Measurements from ENCODE around the gene EMILIN2.

- TF ChIP-seq, protein P1, sequence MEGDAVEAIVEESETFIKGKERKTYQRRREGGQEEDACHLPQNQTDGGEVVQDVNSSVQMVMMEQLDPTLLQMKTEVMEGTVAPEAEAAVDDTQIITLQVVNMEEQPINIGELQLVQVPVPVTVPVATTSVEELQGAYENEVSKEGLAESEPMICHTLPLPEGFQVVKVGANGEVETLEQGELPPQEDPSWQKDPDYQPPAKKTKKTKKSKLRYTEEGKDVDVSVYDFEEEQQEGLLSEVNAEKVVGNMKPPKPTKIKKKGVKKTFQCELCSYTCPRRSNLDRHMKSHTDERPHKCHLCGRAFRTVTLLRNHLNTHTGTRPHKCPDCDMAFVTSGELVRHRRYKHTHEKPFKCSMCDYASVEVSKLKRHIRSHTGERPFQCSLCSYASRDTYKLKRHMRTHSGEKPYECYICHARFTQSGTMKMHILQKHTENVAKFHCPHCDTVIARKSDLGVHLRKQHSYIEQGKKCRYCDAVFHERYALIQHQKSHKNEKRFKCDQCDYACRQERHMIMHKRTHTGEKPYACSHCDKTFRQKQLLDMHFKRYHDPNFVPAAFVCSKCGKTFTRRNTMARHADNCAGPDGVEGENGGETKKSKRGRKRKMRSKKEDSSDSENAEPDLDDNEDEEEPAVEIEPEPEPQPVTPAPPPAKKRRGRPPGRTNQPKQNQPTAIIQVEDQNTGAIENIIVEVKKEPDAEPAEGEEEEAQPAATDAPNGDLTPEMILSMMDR (IDR thresholded peaks at IDR 0.05; ENCODE audit: low read length) = no peak
- no peak for TF ChIP-seq EZH2 (IDR thresholded peaks at IDR 0.05; ENCODE audit: borderline replicate concordance, low read length)
Observed at GRCh38 chr18:2906704-2907549, 60.1 kb downstream of the EMILIN2 start.

All from OCI-LY1 (cell line).